Fibroblast of skin of left quadriceps (primary cell): ENCODE measurements around the gene FOXN3.
"Not testable (repeated sequence)": the region's sequence is repeated elsewhere in the genome, so short reads cannot be mapped to it uniquely, and the experiment has no call there.

Source experiments
- DNase-seq, 2 experiments: peaks; one replicate each; pipeline ENCODE4 v3.0.0-alpha.2; 2013; ENCODE audit warnings: low read depth in 2 of 2

FOXN3 gene

GRCh38 chr14:89131004-89131750 is 285.9 kb downstream of the FOXN3 start:
- DNase-seq, result no peak

GRCh38 chr14:89129570-89129969 is 287.5 kb downstream of the FOXN3 start:
- DNase-seq, result no peak

GRCh38 chr14:89128311-89129026 is 288.6 kb downstream of the FOXN3 start:
- DNase-seq, result no peak

GRCh38 chr14:89126461-89126860 is 290.6 kb downstream of the FOXN3 start:
- DNase-seq, result no peak

GRCh38 chr14:89125216-89125615 is 291.8 kb downstream of the FOXN3 start:
- DNase-seq, result no peak

- no peak for DNase-seq
These were observed 293.2 kb downstream of the FOXN3 start for GRCh38 chr14:89123851-89124250.

GRCh38 chr14:89123215-89123614 is 293.8 kb downstream of the FOXN3 start:
- no peak for DNase-seq

- DNase-seq, result no peak
These were observed 294.9 kb downstream of the FOXN3 start for GRCh38 chr14:89121968-89122620.

GRCh38 chr14:89117012-89117411 is 300.0 kb downstream of the FOXN3 start:
- DNase-seq, result no peak

- DNase-seq, result no peak
These were observed 302.9 kb downstream of the FOXN3 start for GRCh38 chr14:89114109-89114508.

GRCh38 chr14:89112720-89113119 is 304.3 kb downstream of the FOXN3 start:
- DNase-seq, result no peak

GRCh38 chr14:89111766-89112543 is 305.1 kb downstream of the FOXN3 start:
- not testable (repeated sequence) for DNase-seq

GRCh38 chr14:89111232-89111631 is 305.8 kb downstream of the FOXN3 start:
- not testable (repeated sequence) for DNase-seq

GRCh38 chr14:89110110-89110509 is 306.9 kb downstream of the FOXN3 start:
- DNase-seq, result no peak

GRCh38 chr14:89108608-89109007 is 308.4 kb downstream of the FOXN3 start:
- DNase-seq, result no peak

GRCh38 chr14:89107626-89108025 is 309.4 kb downstream of the FOXN3 start:
- no peak for DNase-seq
